Astrocyte of the hippocampus (primary cell): ENCODE data around the gene PRSS53.
"Not testable (repeated sequence)": the region's sequence is repeated elsewhere in the genome, so short reads cannot be mapped to it uniquely, and the experiment has no call there.

Source experiments
- DNase-seq: peaks from one replicate; pipeline ENCODE4 v3.0.0; 2011; ENCODE audit warnings: low read depth, low spot score

PRSS53 gene

DNA sequence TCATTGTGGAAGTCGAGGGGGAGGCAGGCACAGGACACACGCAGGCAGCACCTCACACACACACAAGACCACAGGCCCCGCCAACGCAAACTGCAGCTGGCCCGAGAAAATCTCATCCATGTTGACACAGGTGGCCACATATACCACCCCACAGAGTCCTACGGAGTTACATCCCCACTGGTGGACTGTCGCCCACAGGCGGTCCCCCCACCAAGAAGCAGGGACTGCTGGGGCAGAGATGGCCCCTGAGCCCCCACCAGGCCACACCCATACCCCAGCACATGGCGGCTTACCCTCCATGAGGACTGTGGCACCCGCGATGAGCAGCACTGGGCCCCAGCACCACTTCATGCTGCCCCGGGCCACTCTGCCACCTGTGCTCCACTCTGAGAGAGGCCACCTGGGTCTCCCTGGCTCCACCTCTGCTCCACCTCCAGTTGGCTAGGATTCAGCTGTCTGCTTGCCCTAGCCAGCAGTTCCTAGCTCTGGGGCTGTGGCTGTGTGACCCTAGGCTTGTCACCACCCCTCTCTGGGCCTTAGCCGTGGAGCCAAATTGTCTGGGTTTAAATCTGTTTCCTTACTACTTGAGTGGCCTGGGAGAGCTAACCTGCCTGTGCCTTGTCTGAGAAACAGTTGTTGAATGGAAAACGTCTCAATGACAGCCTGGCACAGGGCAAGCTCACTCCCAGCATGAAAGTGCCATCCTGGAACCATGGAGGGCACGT, at the start of gene PRSS53:
PRSS53 (minus strand) TSS at position 485 of the 725 bp plus-strand sequence; CDS start at position 351, 134 bp downstream.
- no peak for DNase-seq

GRCh38 chr16:31136822-31137499, 48.2 kb upstream of the PRSS53 start:
- not testable (repeated sequence) for DNase-seq

GRCh38 chr16:31136287-31136662, 47.5 kb upstream of the PRSS53 start:
- DNase-seq, result no peak

- no peak for DNase-seq
These were observed 47.0 kb upstream of the PRSS53 start, which contains the start of gene PRSS8 for GRCh38 chr16:31135535-31136286. Gene PRSS8 (minus strand): TSS chr16:31135727. CDS start chr16:31135498, 229 bp downstream.

GRCh38 chr16:31134625-31135534, 46.1 kb upstream of the PRSS53 start:
- DNase-seq, result peak; percentile 31

DNA sequence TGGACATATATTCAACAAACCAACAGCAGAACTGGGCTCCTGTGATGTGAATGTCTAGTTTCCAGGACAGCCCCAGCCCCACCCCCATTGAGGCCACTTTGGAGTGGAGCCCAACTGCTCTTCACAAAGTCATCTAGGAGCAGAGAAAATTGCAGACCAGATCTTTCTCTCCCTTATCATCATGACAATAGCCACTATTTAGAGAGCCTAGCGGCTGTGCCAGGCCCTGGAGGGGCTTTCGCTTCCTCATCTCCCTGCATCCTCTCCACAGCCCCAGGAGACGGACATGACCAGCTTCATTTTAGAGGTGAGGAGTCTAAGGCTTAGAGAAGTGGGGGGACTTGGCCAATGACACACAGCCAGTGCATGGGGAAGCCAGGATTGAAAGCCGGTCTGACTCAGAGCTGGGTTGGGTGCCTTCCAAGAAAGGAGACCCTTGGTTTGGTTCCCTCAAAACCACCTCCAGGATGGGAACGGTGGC, 45.4 kb upstream of the PRSS53 start:
- DNase-seq, result peak; percentile 57

- no peak for DNase-seq
These were observed 44.3 kb upstream of the PRSS53 start for GRCh38 chr16:31133046-31133501.

DNA sequence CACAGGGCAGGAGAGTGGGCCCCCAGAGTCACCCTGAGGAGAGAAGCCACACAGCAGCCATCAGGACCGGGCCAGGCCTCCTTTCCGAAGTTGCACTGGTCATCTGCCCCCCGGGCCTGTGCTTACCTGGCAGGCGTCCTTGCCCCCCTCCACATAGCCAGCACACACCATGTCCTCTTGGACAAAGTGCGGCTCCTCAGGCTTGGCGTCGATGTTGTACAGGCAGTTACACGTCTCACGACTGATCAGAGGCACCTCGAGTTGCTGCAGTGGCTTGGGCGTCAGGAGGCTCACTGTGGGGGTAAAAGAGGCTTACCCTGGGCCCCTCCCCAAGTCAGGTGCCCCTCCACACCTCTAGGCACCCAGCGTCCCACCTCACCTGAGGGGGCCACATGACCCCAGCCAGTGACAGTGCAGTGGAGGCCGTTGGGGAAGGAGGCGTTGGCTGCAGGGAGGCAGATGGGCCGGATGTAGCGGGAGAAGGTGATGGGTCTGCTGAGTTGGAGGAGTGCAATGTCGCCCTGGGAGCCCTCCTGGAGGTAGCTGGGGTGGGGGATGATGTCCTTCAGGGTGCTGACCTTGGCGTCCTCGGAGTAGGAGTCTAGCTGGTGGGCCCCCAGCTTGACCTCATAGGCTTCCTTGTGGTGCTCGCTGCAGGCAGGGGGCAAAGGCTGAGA, 43.7 kb upstream of the PRSS53 start:
- no peak for DNase-seq

GRCh38 chr16:31131841-31132271, 43.1 kb upstream of the PRSS53 start:
- DNase-seq, result no peak

- DNase-seq, result no peak
These were observed 42.7 kb upstream of the PRSS53 start for GRCh38 chr16:31131416-31131815.

GRCh38 chr16:31130899-31131298, 42.2 kb upstream of the PRSS53 start:
- DNase-seq, result no peak

DNA sequence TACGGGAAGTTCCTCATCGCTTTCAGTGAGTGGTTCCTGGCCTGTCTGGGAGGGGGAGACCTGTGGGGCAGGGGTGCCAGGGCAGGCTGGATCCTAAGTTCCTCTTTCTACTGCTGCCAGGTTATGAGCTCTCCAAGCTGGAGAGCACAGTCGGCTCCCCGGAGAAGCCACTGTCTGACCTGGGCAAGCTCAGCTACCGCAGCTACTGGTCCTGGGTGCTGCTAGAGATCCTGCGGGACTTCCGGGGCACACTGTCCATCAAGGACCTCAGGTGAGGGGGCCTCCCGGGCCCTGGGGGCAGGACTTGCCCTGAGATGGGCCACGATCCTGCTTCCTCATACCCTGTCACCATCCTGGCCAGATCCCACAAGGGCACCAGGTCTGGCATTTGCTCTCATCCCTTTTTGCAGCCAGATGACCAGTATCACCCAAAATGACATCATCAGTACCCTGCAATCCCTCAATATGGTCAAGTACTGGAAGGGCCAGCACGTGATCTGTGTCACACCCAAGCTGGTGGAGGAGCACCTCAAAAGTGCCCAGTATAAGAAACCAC, 41.7 kb upstream of the PRSS53 start:
- no peak for DNase-seq

DNA sequence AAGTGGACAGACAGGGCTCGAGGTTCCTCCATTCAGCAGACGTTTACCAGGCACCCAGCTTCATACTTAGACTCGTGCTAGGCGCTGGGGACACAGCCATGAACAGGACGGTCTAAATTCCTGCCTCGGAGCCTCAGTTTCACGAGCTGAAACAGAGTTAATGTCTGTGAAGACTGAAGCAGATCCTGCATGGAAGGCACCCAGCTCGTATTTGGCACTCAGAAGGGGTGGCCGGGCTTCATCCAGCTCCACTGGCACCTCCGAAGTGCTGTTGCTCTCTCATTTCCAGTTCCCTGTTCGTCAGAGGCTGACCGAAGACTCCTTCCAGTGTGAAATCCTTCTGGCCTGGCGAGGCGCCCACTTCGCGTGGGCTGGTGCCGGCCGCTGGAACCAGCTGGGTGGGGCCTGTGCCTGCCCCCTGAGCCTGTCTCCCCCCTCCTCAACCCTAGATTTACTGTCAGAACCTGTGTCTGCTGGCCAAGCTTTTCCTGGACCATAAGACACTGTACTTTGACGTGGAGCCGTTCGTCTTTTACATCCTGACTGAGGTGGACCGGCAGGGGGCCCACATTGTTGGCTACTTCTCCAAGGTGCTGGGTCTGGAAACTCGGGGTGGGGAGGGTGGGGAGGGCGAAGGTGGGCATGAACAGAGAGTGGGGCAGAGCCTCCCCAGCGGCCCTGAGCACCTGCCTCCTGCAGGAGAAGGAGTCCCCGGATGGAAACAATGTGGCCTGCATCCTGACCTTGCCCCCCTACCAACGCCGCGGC, 41.0 kb upstream of the PRSS53 start:
- peak; percentile 33 for DNase-seq

- DNase-seq, result no peak
These were observed 40.2 kb upstream of the PRSS53 start for GRCh38 chr16:31128711-31129567.

GRCh38 chr16:31127182-31127581, 38.4 kb upstream of the PRSS53 start:
- no peak for DNase-seq

- no peak for DNase-seq
These were observed 37.1 kb upstream of the PRSS53 start for GRCh38 chr16:31125844-31126243.

DNA sequence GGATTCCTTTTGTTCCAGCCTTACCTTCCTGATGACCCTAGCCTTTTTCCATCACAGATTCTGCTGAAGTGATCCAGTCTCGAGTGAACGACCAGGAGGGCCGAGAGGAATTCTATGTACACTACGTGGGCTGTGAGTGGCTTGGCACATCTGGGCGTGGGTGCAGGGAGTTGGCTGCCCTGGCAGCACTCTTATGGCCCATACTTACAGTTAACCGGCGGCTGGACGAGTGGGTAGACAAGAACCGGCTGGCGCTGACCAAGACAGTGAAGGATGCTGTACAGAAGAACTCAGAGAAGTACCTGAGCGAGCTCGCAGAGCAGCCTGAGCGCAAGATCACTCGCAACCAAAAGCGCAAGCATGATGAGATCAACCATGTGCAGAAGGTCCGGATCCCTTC, 31.4 kb upstream of the PRSS53 start:
- no peak for DNase-seq
